MV-4-11 (cell line): Measurements from ENCODE around the gene WDR5.

Source experiments
- DNase-seq: peaks from one replicate; lab custom pipeline; 2025; lab: John Stamatoyannopoulos, UW

WDR5 gene

DNA sequence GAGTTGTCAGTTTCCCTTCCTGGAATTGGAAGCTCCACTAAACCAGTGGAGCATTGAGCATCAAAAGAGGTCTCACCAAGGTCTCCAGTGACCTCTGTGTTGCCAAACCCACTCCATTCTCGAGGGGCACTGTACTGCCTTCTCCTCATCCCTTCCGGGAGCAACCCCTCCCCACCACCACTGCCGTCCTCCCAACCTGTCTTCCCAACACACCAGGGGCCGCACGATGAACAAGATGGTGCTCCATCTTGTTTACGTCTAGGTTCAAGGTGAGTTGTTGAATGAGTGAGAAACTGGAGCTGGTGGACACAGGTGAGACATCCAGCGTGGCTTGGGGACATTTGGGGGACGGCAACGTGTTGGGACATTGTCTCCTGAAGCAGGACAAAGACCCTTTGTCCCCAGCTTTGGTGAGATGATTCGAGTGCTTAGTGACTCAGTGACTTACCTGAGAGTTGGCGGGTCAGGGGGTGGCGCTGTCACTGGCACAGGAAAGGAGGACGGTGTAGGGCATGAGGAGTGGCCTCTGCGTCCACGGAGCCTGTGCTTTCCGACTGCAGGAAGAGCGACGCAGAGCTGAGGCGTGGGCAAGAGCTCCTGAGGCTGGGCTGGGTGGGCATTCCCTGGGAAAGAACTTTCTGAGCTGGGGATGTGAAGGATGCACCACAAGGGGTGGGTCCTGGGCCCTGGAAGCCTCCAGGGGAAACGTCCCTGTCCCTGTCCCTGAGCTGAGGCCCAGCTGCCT lies 73.3 kb downstream of the WDR5 start:
- DNase-seq = no peak
